Stimulated activated CD4-positive, alpha-beta T cell treated with anti-CD3 and anti-CD28 coated beads, TNF-alpha, amount 100 ng/mL, for 24 hours (primary cell): ENCODE measurements around the gene EBLN2.

Source experiments
- DNase-seq, 3 experiments: peaks; one replicate each; pipeline ENCODE4 v3.0.0-alpha.2; 2020; ENCODE audit warnings: low read depth in 3 of 3

Gene EBLN2

DNA sequence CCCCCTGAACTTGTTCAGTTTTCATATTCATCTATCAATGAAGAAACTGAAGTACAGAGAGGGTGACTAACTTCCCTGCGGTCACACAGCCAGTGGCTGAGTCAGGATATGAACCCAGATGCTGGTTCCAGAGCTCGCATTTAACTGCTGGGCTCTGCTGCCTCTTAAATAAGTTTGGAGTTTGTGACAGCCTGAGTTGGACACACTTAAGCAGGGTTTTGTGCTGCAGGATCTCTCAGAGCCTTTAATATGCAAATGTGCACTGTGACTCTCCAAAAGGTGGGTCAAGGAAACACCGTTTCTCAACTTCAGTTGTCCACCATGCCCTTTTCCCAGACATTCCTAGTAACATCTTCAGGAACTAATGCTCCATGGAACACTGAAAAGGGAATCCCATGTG lies 45.8 kb downstream of the EBLN2 start:
- no peak for DNase-seq

DNA sequence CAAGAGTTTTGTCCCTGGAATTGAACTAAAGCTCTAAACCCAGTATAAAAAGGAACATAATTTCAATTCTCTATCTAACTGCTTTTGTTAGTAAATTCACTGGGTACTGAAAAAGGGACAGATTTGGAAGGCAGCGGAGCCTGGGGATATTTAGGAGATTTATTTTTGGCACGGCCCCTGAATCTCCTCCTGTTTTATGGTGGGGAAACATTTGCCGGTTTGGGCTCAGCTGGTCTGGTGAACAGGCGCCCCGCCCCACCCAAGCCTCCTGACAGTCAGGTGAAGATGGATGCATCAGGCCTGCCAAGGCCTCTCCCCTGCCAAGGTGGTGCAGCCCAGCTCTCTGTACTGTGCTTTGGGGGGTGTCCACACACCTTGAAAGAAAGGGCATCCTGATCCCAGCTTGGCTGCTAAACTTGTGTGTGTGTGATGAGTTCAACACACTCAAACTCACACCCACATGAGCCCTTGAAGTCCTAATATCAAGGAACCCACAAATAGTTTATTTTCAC lies 46.3 kb downstream of the EBLN2 start:
- DNase-seq = no peak

DNA sequence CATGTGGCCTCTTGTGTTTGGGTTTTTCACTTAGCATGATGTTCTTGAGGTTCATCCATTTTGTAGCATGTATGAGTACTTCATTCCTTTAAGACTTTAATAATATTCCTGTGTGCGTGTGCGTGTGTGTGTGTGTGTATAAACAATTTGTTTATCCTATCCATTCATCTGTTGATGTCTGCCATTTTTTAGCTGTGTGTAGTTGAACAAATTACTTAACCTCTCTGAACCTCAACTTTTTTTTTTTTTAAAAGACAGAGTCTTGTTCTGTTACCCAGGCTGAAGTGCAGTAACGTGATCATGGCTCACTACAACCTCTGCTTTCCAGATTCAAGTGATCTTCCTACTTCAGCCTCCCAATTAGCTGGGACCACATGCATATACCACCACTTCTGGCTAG lies 47.3 kb downstream of the EBLN2 start:
- DNase-seq = no peak

DNA sequence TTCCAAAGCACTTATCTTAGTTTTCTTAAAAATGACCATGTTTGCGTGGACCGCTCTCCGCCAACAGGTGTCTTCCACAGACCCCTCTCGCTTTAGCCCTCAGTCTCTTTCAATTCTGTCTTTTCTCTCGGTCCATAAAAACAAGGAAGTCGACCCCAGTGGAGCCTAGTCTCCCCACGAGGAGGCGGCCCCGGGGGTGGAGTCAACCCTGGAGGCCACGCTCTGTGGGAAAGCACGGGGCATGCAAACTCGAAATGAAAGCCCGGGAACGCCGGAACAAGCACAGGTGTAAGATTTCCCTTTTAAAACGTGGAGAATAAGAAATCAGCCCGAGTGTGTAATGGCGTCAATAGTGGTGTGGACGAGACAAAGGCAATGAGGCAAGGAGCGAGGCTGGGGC lies 49.1 kb downstream of the EBLN2 start:
- DNase-seq = no peak
